Measurements from ENCODE around the gene PTPRN2. TPM values are rescaled to one million over a fixed set of nuclear protein-coding genes. Genes with fewer than 3 reads are reported as not detected.
"Not testable (repeated sequence)": the region's sequence is repeated elsewhere in the genome, so short reads cannot be mapped to it uniquely, and the experiment has no call there.

PTPRN2 gene
- total RNA-seq, 1 experiment from 2014 or later: 1.7 TPM

DNA sequence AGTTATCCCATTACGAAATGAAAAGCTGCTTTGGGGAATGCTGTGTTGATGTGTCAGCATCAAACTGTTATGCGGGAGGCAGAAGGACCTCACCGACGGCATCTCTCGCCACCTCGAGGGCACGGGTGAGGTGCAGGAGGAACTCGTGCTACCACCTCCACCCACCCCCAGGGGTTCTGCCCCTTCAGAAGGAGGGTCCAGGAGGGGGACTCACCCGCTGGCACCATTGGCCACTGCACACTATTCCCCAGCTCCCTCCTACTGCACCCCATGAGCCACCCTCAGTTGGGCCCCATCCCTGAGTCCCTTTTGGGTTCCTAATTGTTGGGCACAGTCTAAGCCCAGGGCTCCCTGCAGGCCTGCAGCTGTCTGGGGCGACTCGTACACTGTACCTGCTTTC lies 236.6 kb downstream of the PTPRN2 start:
- H3K36me3 ChIP-seq (ENCODE audit: insufficient read depth, low read length): no peaks in the 10 kb centered on the region
- H4K20me1 ChIP-seq (ENCODE audit: insufficient read depth, low read depth, low read length): no peaks in the 10 kb centered on the region
- no peak overlapping the region for H2AFZ ChIP-seq (ENCODE audit: low read length)
- no peak overlapping the region for H3K4me2 ChIP-seq (ENCODE audit: low read depth, low read length, poor library complexity, severe bottlenecking)
- no peak for DNase-seq
- no peak overlapping the region for H3K27ac ChIP-seq (ENCODE audit: low read length)
- H3K27me3 ChIP-seq (ENCODE audit: low read length): no peaks in the 10 kb centered on the region
- H3K79me2 ChIP-seq (ENCODE audit: low read length): no peaks in the 10 kb centered on the region
- no peak overlapping the region for H3K9ac ChIP-seq (ENCODE audit: low read length)
- H3K4me3 ChIP-seq (ENCODE audit: low read length): no peak overlapping the region
- no peaks in the 10 kb centered on the region for H3K9me3 ChIP-seq (ENCODE audit: low read length)
- H3K4me1 ChIP-seq (ENCODE audit: low read length): peaks cover 12% of the 10 kb centered on the region
- no peaks in the 10 kb centered on the region for H3K9me2 ChIP-seq (replicated peaks; ENCODE audit: insufficient read depth, low read length)

DNA sequence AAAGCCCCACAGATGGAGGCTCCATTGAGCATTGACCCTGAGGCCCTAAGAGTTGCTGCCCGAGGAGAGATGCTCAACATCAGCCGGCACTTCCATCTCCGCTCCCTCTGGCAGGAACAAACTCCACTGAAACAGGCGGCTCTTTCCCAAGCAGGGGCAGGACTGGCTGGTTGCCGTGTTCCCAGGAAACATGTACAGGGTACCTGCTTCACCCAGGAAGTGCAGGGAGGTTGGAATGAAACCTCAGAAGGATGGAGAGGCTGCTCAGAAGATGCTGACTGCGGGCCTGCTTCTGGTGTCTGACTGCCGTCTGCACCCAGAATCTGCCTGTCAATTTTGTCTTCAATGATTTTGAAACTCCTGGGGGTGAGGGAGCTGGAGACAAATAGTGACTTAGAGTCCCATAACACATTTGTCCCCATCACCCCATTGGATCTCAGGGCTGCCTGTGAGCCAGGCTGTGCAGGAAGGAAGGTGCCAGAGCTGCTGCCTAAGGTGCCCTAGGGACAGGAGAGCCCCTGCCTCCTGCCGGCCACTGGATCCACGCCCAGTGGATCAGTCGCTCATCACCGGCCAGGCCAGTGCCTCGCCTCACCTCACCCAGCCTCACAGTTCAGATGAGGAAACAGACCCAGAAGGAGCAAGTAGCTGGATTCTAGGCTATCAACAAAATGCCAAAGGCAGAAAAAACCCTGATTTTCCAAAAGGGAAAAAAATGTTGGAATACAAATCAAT lies 237.3 kb downstream of the PTPRN2 start:
- no peak for DNase-seq
- no peaks in the 10 kb centered on the region for H3K9me3 ChIP-seq (ENCODE audit: low read length)

DNA sequence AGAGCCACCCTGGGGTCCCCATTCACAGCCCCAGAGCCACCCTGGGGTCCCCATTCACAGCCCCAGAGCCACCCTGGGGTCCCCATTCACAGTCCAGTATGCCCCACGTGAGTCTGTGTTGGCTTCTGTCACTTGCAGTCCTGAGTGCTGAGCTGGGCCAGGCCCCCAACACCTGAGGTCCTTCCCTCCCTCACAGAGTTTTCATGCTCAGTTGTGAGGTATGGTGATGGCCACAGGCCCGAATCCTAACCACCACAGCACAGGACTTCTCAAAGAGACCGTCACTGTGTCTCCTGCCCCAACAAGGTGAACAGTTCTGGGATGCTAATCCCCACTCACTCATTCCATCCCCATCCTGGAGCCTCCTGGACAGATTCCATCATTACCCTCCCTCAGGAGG lies 239.2 kb downstream of the PTPRN2 start:
- H4K20me1 ChIP-seq (ENCODE audit: insufficient read depth, low read depth, low read length): no peaks in the 10 kb centered on the region
- H3K4me2 ChIP-seq (ENCODE audit: low read depth, low read length, poor library complexity, severe bottlenecking): no peak overlapping the region
- no peak overlapping the region for H3K4me3 ChIP-seq (ENCODE audit: low read length)
- H2AFZ ChIP-seq (ENCODE audit: low read length): no peak overlapping the region
- no peaks in the 10 kb centered on the region for H3K9me3 ChIP-seq (ENCODE audit: low read length)
- no peaks in the 10 kb centered on the region for H3K9me2 ChIP-seq (replicated peaks; ENCODE audit: insufficient read depth, low read length)
- H3K36me3 ChIP-seq (ENCODE audit: insufficient read depth, low read length): no peaks in the 10 kb centered on the region
- H3K79me2 ChIP-seq (ENCODE audit: low read length): no peaks in the 10 kb centered on the region
- H3K27me3 ChIP-seq (ENCODE audit: low read length): no peaks in the 10 kb centered on the region
- no peak overlapping the region for H3K9ac ChIP-seq (ENCODE audit: low read length)
- peaks cover 12% of the 10 kb centered on the region for H3K4me1 ChIP-seq (ENCODE audit: low read length)
- no peak overlapping the region for H3K27ac ChIP-seq (ENCODE audit: low read length)
- DNase-seq: no peak

More for the DNA sequence above, 237.3 kb downstream of the PTPRN2 start:
- H3K27me3 ChIP-seq (ENCODE audit: low read length): no peaks in the 10 kb centered on the region
- no peak overlapping the region for H3K4me3 ChIP-seq (ENCODE audit: low read length)
- H3K4me2 ChIP-seq (ENCODE audit: low read depth, low read length, poor library complexity, severe bottlenecking): no peak overlapping the region
- H3K9me2 ChIP-seq (replicated peaks; ENCODE audit: insufficient read depth, low read length): no peaks in the 10 kb centered on the region
- no peaks in the 10 kb centered on the region for H3K79me2 ChIP-seq (ENCODE audit: low read length)
- no peak overlapping the region for H3K9ac ChIP-seq (ENCODE audit: low read length)
- no peaks in the 10 kb centered on the region for H4K20me1 ChIP-seq (ENCODE audit: insufficient read depth, low read depth, low read length)
- H3K36me3 ChIP-seq (ENCODE audit: insufficient read depth, low read length): no peaks in the 10 kb centered on the region
- H3K27ac ChIP-seq (ENCODE audit: low read length): no peak overlapping the region
- H2AFZ ChIP-seq (ENCODE audit: low read length): no peak overlapping the region
- peaks cover 12% of the 10 kb centered on the region for H3K4me1 ChIP-seq (ENCODE audit: low read length)

- not testable (repeated sequence) for H3K9ac ChIP-seq (ENCODE audit: low read length); H3K27me3 ChIP-seq (ENCODE audit: low read length); H4K20me1 ChIP-seq (ENCODE audit: insufficient read depth, low read depth, low read length); H3K27ac ChIP-seq (ENCODE audit: low read length); H3K9me2 ChIP-seq (replicated peaks; ENCODE audit: insufficient read depth, low read length); H3K79me2 ChIP-seq (ENCODE audit: low read length); H2AFZ ChIP-seq (ENCODE audit: low read length); H3K36me3 ChIP-seq (ENCODE audit: insufficient read depth, low read length); H3K9me3 ChIP-seq (ENCODE audit: low read length); DNase-seq; H3K4me2 ChIP-seq (ENCODE audit: low read depth, low read length, poor library complexity, severe bottlenecking); H3K4me3 ChIP-seq (ENCODE audit: low read length)
- H3K4me1 ChIP-seq (ENCODE audit: low read length): peaks cover 12% of the 10 kb centered on the region
These were observed 239.6 kb downstream of the PTPRN2 start for GRCh38 chr7:158348039-158348438.

- Histone ChIP-seq H3K4me3 (ENCODE audit: low read length) (no peak overlapping the region), H3K27me3 (ENCODE audit: low read length) (no peaks in the 10 kb centered on the region), H2AFZ (ENCODE audit: low read length) (no peak overlapping the region), H3K79me2 (ENCODE audit: low read length) (no peaks in the 10 kb centered on the region), H3K27ac (ENCODE audit: low read length) (no peak overlapping the region), H3K36me3 (ENCODE audit: insufficient read depth, low read length) (no peaks in the 10 kb centered on the region), H3K9ac (ENCODE audit: low read length) (no peak overlapping the region), H4K20me1 (ENCODE audit: insufficient read depth, low read depth, low read length) (no peaks in the 10 kb centered on the region), H3K9me3 (ENCODE audit: low read length) (no peaks in the 10 kb centered on the region), H3K9me2 (replicated peaks; ENCODE audit: insufficient read depth, low read length) (no peaks in the 10 kb centered on the region), H3K4me2 (ENCODE audit: low read depth, low read length, poor library complexity, severe bottlenecking) (no peak overlapping the region), H3K4me1 (ENCODE audit: low read length) (peaks cover 12% of the 10 kb centered on the region)
- DNase-seq: no peak
These were observed 241.9 kb downstream of the PTPRN2 start for GRCh38 chr7:158345731-158346130.

DNA sequence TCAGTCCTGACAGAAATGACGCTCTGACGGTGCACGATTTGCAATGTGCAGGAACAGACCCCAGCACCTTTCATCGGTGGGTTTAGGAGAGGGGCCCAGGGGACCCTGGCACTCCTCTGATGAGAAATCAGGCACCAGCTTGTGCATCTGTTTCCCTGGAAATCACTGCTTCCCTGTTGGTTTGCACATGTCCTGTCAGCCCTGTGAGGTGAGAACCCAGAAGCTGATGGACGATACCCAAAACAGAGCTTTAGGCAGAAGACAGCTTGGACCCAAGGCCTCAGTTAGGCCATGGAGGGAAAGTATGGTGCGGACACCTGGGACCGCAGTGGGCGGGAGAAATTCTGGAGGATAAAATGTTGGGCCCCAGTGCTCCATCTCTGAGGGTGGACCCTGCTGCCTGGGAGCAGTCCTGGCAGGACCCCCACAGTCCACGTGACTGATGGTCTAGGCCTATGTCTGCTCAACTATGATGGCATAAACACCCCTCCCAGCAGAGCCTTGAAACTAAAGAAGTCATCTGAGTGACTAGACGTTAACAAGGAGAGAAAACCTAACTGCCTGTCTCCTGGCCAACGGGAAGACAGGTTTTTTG lies 242.8 kb downstream of the PTPRN2 start:
- Histone ChIP-seq H3K9me2 (replicated peaks; ENCODE audit: insufficient read depth, low read length) (no peaks in the 10 kb centered on the region), H3K27ac (ENCODE audit: low read length) (no peak overlapping the region), H2AFZ (ENCODE audit: low read length) (no peak overlapping the region), H3K27me3 (ENCODE audit: low read length) (no peaks in the 10 kb centered on the region), H3K9me3 (ENCODE audit: low read length) (no peaks in the 10 kb centered on the region), H3K4me1 (ENCODE audit: low read length) (peaks cover 12% of the 10 kb centered on the region), H3K4me3 (ENCODE audit: low read length) (no peak overlapping the region), H3K9ac (ENCODE audit: low read length) (no peak overlapping the region), H4K20me1 (ENCODE audit: insufficient read depth, low read depth, low read length) (no peaks in the 10 kb centered on the region), H3K4me2 (ENCODE audit: low read depth, low read length, poor library complexity, severe bottlenecking) (no peak overlapping the region), H3K36me3 (ENCODE audit: insufficient read depth, low read length) (no peaks in the 10 kb centered on the region), H3K79me2 (ENCODE audit: low read length) (no peaks in the 10 kb centered on the region)
- DNase-seq: no peak

DNA sequence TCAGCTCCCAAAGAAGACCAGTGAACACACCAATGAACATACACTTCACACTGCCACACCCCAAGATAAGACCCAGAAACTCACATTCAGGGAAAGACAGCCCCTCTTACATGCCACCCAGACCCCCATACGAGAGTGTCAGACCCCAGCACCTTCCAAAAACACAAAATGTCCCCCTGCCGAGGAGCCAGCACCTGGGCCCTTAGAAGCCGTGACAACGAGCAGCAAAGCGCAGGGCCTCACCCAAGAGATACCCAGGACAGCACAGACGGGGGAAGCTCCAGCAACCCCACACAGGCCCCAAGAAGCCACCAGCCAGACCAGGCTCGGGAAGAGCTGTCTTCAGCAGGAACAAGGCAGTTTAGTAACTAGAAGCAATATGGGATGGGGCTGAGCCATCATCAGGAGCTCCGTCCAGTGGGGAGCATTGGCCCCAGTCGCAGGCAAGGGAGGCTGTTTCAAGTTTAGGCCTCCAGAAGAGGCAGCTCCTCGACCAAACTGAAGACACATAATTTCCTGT lies 243.6 kb downstream of the PTPRN2 start:
- Histone ChIP-seq H3K36me3 (ENCODE audit: insufficient read depth, low read length) (no peaks in the 10 kb centered on the region), H2AFZ (ENCODE audit: low read length) (no peak overlapping the region), H3K9me3 (ENCODE audit: low read length) (no peaks in the 10 kb centered on the region), H4K20me1 (ENCODE audit: insufficient read depth, low read depth, low read length) (no peaks in the 10 kb centered on the region), H3K4me3 (ENCODE audit: low read length) (no peak overlapping the region), H3K9me2 (replicated peaks; ENCODE audit: insufficient read depth, low read length) (no peaks in the 10 kb centered on the region), H3K27me3 (ENCODE audit: low read length) (no peaks in the 10 kb centered on the region), H3K4me2 (ENCODE audit: low read depth, low read length, poor library complexity, severe bottlenecking) (no peak overlapping the region), H3K9ac (ENCODE audit: low read length) (no peak overlapping the region), H3K4me1 (ENCODE audit: low read length) (peaks cover 12% of the 10 kb centered on the region), H3K27ac (ENCODE audit: low read length) (no peak overlapping the region), H3K79me2 (ENCODE audit: low read length) (no peaks in the 10 kb centered on the region)
- no peak for DNase-seq

- H3K9me2 ChIP-seq (replicated peaks; ENCODE audit: insufficient read depth, low read length): no peaks in the 10 kb centered on the region
- no peak for DNase-seq
These were observed 244.1 kb downstream of the PTPRN2 start for GRCh38 chr7:158343526-158343925.

More at GRCh38 chr7:158343526-158343925, 244.1 kb downstream of the PTPRN2 start:
- Histone ChIP-seq H3K9ac (ENCODE audit: low read length) (no peak overlapping the region), H3K27ac (ENCODE audit: low read length) (no peak overlapping the region), H3K4me2 (ENCODE audit: low read depth, low read length, poor library complexity, severe bottlenecking) (no peak overlapping the region), H3K27me3 (ENCODE audit: low read length) (no peaks in the 10 kb centered on the region), H2AFZ (ENCODE audit: low read length) (no peak overlapping the region), H3K79me2 (ENCODE audit: low read length) (no peaks in the 10 kb centered on the region), H4K20me1 (ENCODE audit: insufficient read depth, low read depth, low read length) (no peaks in the 10 kb centered on the region), H3K4me1 (ENCODE audit: low read length) (peaks cover 12% of the 10 kb centered on the region), H3K4me3 (ENCODE audit: low read length) (no peak overlapping the region), H3K36me3 (ENCODE audit: insufficient read depth, low read length) (no peaks in the 10 kb centered on the region), H3K9me3 (ENCODE audit: low read length) (no peaks in the 10 kb centered on the region)
